Karpas-422 (cell line): ENCODE measurements around the gene CGRRF1. TPM values are rescaled to one million over a fixed set of nuclear protein-coding genes. Genes with fewer than 3 reads are reported as not detected.

Experiments
- DNase-seq: peaks from one replicate; pipeline ENCODE4 v3.0.0-alpha.2; 2015
- H2AFZ ChIP-seq: fragments of 200-600 bp; sonication (generic); 2 replicates; pipeline ENCODE4 v1.6.1; 2014; ENCODE audit warnings: antibody characterized with exemption, low read length, mixed read lengths
- H3K27ac ChIP-seq: fragments of 200-600 bp; sonication (generic); 2 replicates; pipeline ENCODE4 v1.5.1; 2014; ENCODE audit warnings: mild to moderate bottlenecking, low read length, moderate library complexity
- H3K27me3 ChIP-seq: fragments of 200-600 bp; sonication (generic); 2 replicates; pipeline ENCODE4 v1.6.1; 2014; ENCODE audit warnings: low read length, mixed read lengths
- H3K36me3 ChIP-seq: fragments of 200-600 bp; sonication (generic); 2 replicates; pipeline ENCODE4 v1.6.1; 2014; ENCODE audit warnings: low read length, mixed read lengths; ENCODE audit not compliant: insufficient read depth
- H3K4me1 ChIP-seq: fragments of 200-600 bp; sonication (generic); 2 replicates; pipeline ENCODE4 v1.6.1; 2014; ENCODE audit warnings: mild to moderate bottlenecking, low read length, mixed read lengths
- H3K4me2 ChIP-seq: fragments of 200-600 bp; sonication (generic); 2 replicates; pipeline ENCODE4 v1.6.1; 2014; ENCODE audit warnings: low read length, low read depth, mild to moderate bottlenecking; ENCODE audit not compliant: poor library complexity, severe bottlenecking
- H3K4me3 ChIP-seq: fragments of 200-600 bp; sonication (generic); 2 replicates; pipeline ENCODE4 v1.5.1; 2014; ENCODE audit warnings: mild to moderate bottlenecking, antibody characterized with exemption, low read length, mixed read lengths
- H3K79me2 ChIP-seq: fragments of 200-600 bp; sonication (generic); 2 replicates; pipeline ENCODE4 v1.6.1; 2014; ENCODE audit warnings: mild to moderate bottlenecking, low read length, mixed read lengths
- H3K9ac ChIP-seq: fragments of 200-600 bp; sonication (generic); 2 replicates; pipeline ENCODE4 v1.6.0; 2014; ENCODE audit warnings: low read length
- H3K9me2 ChIP-seq: fragments of 200-600 bp; sonication (generic), shearing (Covaris generic); replicated peaks from 2 replicates; pipeline ENCODE4 v1.6.0; 2014; ENCODE audit warnings: mild to moderate bottlenecking, low read length, moderate library complexity; ENCODE audit not compliant: insufficient read depth
- H3K9me3 ChIP-seq: fragments of 300-700, 200-600 bp; sonication (generic); 2 replicates; pipeline ENCODE4 v1.6.1; 2014; ENCODE audit warnings: low read length, mixed read lengths
- H4K20me1 ChIP-seq: fragments of 200-600 bp; sonication (generic); 2 replicates; pipeline ENCODE4 v1.6.1; 2014; ENCODE audit warnings: mild to moderate bottlenecking, antibody characterized with exemption, low read length, low read depth; ENCODE audit not compliant: insufficient read depth
- total RNA-seq: library from RNA; depleted of rRNA; stranded (reverse); fragments of >200 nt; shearing (Covaris generic); gene quantifications from 2 replicates; pipeline ENCODE4 v1.2.3, GENCODE V29; 2014; ENCODE audit warnings: low replicate concordance; rRNA removed

CGRRF1 gene
- total RNA-seq = 8.8 and 25.9 TPM in 2 replicates

DNA sequence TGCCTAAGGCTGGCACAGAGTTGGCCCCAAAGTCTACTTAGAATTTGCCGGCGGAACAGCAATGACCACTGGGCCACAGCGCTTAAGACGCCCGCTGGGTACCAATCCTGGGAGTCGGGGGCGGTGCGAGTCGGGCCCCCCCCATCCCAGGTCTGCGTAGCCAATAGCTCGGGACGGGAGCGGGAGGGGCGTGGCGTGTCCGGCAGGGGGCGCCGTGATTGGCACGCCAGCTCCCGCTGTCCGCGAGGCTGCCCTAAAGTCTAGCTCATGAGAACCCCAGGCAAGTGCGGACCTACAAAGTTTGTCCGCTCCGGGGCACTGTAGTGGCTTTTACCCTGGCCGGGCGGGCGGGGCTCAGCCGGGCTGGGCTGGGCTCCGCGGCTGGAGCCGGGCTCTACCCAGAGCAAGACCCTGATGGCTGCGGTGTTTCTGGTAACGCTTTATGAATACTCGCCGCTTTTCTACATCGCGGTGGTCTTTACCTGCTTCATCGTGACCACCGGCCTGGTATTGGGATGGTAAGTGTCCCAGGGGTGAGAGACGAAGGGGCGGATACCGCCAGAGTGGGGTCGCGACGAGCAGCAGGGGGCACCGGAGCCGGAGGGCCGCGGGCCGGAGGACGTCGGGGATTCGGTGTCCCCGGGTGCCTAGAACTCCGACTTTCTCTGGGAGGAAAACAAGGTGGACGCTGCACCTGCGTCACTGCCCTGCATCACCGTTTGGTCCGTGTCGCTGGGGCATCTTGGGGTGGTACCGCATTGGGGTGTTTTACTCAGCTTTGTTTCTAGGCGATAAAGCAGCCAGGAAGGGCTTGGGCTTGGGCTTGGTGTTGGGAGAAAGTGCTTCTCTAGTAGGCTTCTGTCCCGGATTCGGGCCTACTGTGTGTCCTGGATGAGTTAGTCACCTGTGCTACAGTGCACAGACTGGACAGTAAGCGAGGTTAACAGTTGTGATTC lies at the start of gene CGRRF1:
Gene CGRRF1, plus strand, starts transcription at position 361 of the 956 bp plus-strand sequence. Its CDS starts 54 bp downstream, at position 415.
- no peaks in the 10 kb centered on the region for H4K20me1 ChIP-seq
- peak; percentile 100 for DNase-seq
- H3K9me2 ChIP-seq = no peaks in the 10 kb centered on the region
- peak within 1 kb of the TSS; percentile 88 for H3K9ac ChIP-seq
- peak within 1 kb of the TSS; percentile 90 for H2AFZ ChIP-seq
- H3K9me3 ChIP-seq = no peaks in the 10 kb centered on the region
- peaks cover 50% of the 10 kb centered on the region for H3K79me2 ChIP-seq
- H3K4me1 ChIP-seq = peaks cover 28% of the 10 kb centered on the region
- peak within 1 kb of the TSS; percentile 75 for H3K4me2 ChIP-seq
- peaks cover 16% of the 10 kb centered on the region for H3K36me3 ChIP-seq
- H3K27ac ChIP-seq = no peak within 1 kb of the TSS; the same call in 1 of the 2 replicates
- peak within 1 kb of the TSS; percentile 82 for H3K4me3 ChIP-seq
- H3K27me3 ChIP-seq = no peaks in the 10 kb centered on the region

DNA sequence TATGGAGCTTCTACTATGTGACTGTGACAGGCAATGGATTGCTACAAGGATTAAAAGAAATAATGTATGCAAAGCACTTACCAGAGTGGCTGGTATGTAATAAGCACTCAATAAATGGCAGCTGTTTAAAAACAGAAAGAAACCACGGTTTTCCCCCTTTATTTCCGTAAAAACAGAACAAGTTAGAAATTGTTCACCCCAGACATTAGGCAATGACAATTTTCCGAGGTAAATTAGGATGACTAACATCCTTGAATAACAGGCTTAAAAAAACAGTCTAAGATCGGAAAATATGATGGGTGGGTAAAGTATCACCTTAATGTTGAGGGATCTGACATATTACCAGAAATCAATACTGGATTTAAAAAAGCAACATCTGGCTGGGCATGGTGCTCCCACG lies 47.7 kb upstream of the CGRRF1 start:
- no peaks in the 10 kb centered on the region for H3K9me2 ChIP-seq
- H3K9ac ChIP-seq = no peak overlapping the region
- no peak for DNase-seq
- H3K4me1 ChIP-seq = no peaks in the 10 kb centered on the region
- H3K27me3 ChIP-seq = peaks cover 3% of the 10 kb centered on the region; the same call in 1 of the 2 replicates
- H3K4me3 ChIP-seq = no peak overlapping the region
- H2AFZ ChIP-seq = no peak overlapping the region
- peaks cover 12% of the 10 kb centered on the region; the same call in 1 of the 2 replicates for H3K9me3 ChIP-seq
- H3K27ac ChIP-seq = no peak overlapping the region
- no peaks in the 10 kb centered on the region for H4K20me1 ChIP-seq
- no peaks in the 10 kb centered on the region for H3K36me3 ChIP-seq
- no peak overlapping the region for H3K4me2 ChIP-seq
- H3K79me2 ChIP-seq = no peaks in the 10 kb centered on the region

GRCh38 chr14:54465654-54466053 lies 44.1 kb upstream of the CGRRF1 start:
- H3K4me2 ChIP-seq = no peak overlapping the region
- H2AFZ ChIP-seq = no peak overlapping the region
- H3K27me3 ChIP-seq = 0 out of 2 replicates have a peak, but pooled peaks cover 3% of the 10 kb centered on the region
- no peaks in the 10 kb centered on the region for H3K4me1 ChIP-seq
- no peak overlapping the region for H3K27ac ChIP-seq
- no peaks in the 10 kb centered on the region for H3K36me3 ChIP-seq
- H3K9ac ChIP-seq = no peak overlapping the region
- H3K9me2 ChIP-seq = no peaks in the 10 kb centered on the region
- H3K79me2 ChIP-seq = no peaks in the 10 kb centered on the region
- peaks cover 5% of the 10 kb centered on the region; the same call in 1 of the 2 replicates for H3K9me3 ChIP-seq
- no peaks in the 10 kb centered on the region for H4K20me1 ChIP-seq
- no peak overlapping the region for H3K4me3 ChIP-seq
- no peak for DNase-seq

DNA sequence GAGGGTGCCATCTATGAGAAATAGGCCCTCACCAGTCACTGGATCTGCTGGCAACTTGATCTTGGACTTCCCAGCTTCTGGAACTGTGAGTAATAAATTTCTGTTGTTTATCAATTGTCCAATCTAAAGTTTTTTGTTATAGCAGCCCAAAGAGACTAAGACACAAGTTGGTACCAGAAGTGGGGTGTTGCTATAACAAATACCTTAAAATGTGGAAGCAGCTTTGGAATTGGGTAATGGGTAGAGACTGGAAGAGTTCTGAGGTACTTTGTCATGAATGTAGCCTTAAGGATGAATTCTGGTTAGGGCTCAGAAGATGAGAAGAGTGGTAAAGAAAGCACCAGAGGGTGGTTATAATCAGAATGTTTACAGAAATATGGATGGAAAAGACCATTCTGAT lies 42.4 kb upstream of the CGRRF1 start:
- H3K4me1 ChIP-seq = no peaks in the 10 kb centered on the region
- 0 out of 2 replicates have a peak, but pooled peaks cover 3% of the 10 kb centered on the region for H3K27me3 ChIP-seq
- no peaks in the 10 kb centered on the region for H3K9me2 ChIP-seq
- H2AFZ ChIP-seq = no peak overlapping the region
- H3K79me2 ChIP-seq = no peaks in the 10 kb centered on the region
- H3K36me3 ChIP-seq = no peaks in the 10 kb centered on the region
- H3K9ac ChIP-seq = no peak overlapping the region
- no peak overlapping the region for H3K4me3 ChIP-seq
- peaks cover 5% of the 10 kb centered on the region; the same call in 1 of the 2 replicates for H3K9me3 ChIP-seq
- no peaks in the 10 kb centered on the region for H4K20me1 ChIP-seq
- no peak for DNase-seq
- H3K27ac ChIP-seq = no peak overlapping the region
- no peak overlapping the region for H3K4me2 ChIP-seq

GRCh38 chr14:54470701-54471100 lies 39.0 kb upstream of the CGRRF1 start:
- no peaks in the 10 kb centered on the region for H3K27me3 ChIP-seq
- H2AFZ ChIP-seq = no peak overlapping the region
- H4K20me1 ChIP-seq = no peaks in the 10 kb centered on the region
- DNase-seq = no peak
- peaks cover 5% of the 10 kb centered on the region; the same call in 1 of the 2 replicates for H3K9me3 ChIP-seq
- H3K4me3 ChIP-seq = no peak overlapping the region
- no peaks in the 10 kb centered on the region for H3K4me1 ChIP-seq
- H3K79me2 ChIP-seq = no peaks in the 10 kb centered on the region
- no peaks in the 10 kb centered on the region for H3K9me2 ChIP-seq
- H3K36me3 ChIP-seq = peaks cover 17% of the 10 kb centered on the region; the same call in 1 of the 2 replicates
- no peak overlapping the region for H3K27ac ChIP-seq
- H3K9ac ChIP-seq = no peak overlapping the region
- H3K4me2 ChIP-seq = no peak overlapping the region

DNA sequence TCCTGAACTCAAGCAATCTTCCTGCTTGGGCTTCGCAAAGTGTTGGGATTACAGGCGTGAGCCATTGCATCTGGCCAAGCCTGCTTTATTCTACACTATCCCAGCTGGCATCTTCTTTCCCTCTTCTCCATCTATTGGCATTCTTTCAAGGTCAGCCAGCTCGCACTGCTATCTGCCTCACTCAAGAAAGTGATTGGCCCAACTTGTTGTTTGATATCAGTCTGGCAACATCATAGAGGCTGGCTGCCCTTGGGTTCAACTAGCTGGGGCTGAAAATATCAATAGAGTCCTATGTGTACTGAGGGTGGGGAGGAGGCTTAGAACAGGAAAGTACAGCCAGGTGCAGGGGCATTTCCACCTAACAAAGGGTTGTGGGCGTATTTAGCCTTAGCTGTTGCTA lies 38.1 kb upstream of the CGRRF1 start:
- Histone ChIP-seq H3K9me3 (peaks cover 5% of the 10 kb centered on the region; the same call in 1 of the 2 replicates), H2AFZ (no peak overlapping the region), H3K4me3 (no peak overlapping the region), H3K9ac (no peak overlapping the region), H3K9me2 (no peaks in the 10 kb centered on the region), H3K36me3 (peaks cover 27% of the 10 kb centered on the region; the same call in 1 of the 2 replicates), H3K27ac (no peak overlapping the region), H4K20me1 (no peaks in the 10 kb centered on the region), H3K27me3 (no peaks in the 10 kb centered on the region), H3K4me2 (no peak overlapping the region), H3K4me1 (no peaks in the 10 kb centered on the region), H3K79me2 (no peaks in the 10 kb centered on the region)
- DNase-seq = no peak

GRCh38 chr14:54472315-54472714 lies 37.4 kb upstream of the CGRRF1 start:
- Histone ChIP-seq H2AFZ (no peak overlapping the region), H3K79me2 (no peaks in the 10 kb centered on the region), H3K9me3 (peaks cover 4% of the 10 kb centered on the region; the same call in 1 of the 2 replicates), H3K4me2 (no peak overlapping the region), H3K9me2 (no peaks in the 10 kb centered on the region), H3K27me3 (no peaks in the 10 kb centered on the region), H3K9ac (no peak overlapping the region), H3K4me1 (no peaks in the 10 kb centered on the region), H3K36me3 (peaks cover 33% of the 10 kb centered on the region; the same call in 1 of the 2 replicates), H4K20me1 (no peaks in the 10 kb centered on the region), H3K27ac (no peak overlapping the region), H3K4me3 (no peak overlapping the region)
- no peak for DNase-seq

- DNase-seq = no peak
- Histone ChIP-seq H3K27ac (no peak overlapping the region), H3K27me3 (no peaks in the 10 kb centered on the region), H3K36me3 (peaks cover 46% of the 10 kb centered on the region), H3K79me2 (0 out of 2 replicates have a peak, but pooled peaks cover 3% of the 10 kb centered on the region), H2AFZ (no peak overlapping the region), H3K9ac (no peak overlapping the region), H3K9me2 (no peaks in the 10 kb centered on the region), H4K20me1 (no peaks in the 10 kb centered on the region), H3K4me1 (no peaks in the 10 kb centered on the region), H3K4me2 (no peak overlapping the region), H3K4me3 (no peak overlapping the region), H3K9me3 (no peaks in the 10 kb centered on the region)
These were observed 35.4 kb upstream of the CGRRF1 start for GRCh38 chr14:54474232-54474793.
